ENCODE results near the gene FMNL2. TPM values are rescaled to one million over a fixed set of nuclear protein-coding genes. Genes with fewer than 3 reads are reported as not detected.

FMNL2 gene
- total RNA-seq, 4 donors from 2014 or later, result 5.8 to 19.8 (median 16.9) TPM

GRCh38 chr2:152542337-152542994 is 207.5 kb downstream of the FMNL2 start:
- Histone ChIP-seq H3K27ac (no peak overlapping the region), H3K27me3 (no peaks in the 10 kb centered on the region), H3K4me3 (no peak overlapping the region), H3K36me3 (no peaks in the 10 kb centered on the region), H3K4me1 (peaks cover 0 to 12% (median 0%) of the 10 kb centered on the region in 3 donors), H3K9me3 (no peaks in the 10 kb centered on the region)
- TF ChIP-seq POLR2A (IDR thresholded peaks at IDR 0.05) (no peak), CTCF (IDR thresholded peaks at IDR 0.05) (no peak)
- intact Hi-C loops (cut with DNase I), result no loop called here
- DNase-seq, result no peak
- 67 to 69% methylated on average over 4 of the region's 4 CpGs for WGBS, 2 donors

GRCh38 chr2:152542995-152543481 is 208.1 kb downstream of the FMNL2 start:
- Histone ChIP-seq H3K36me3 (no peaks in the 10 kb centered on the region), H3K27ac (peak overlapping the region in 2 of 4 donors; percentile 4 to 12), H3K27me3 (peaks cover 0 to 5% (median 0%) of the 10 kb centered on the region in 4 donors), H3K4me3 (no peak overlapping the region), H3K4me1 (peaks cover 0 to 12% (median 0%) of the 10 kb centered on the region in 3 donors), H3K9me3 (no peaks in the 10 kb centered on the region)
- no peak for TF ChIP-seq CTCF (IDR thresholded peaks at IDR 0.05)
- TF ChIP-seq POLR2A (IDR thresholded peaks at IDR 0.05), result no peak
- intact Hi-C loops (cut with DNase I), result no loop called here
- DNase-seq, result no peak
- 38 to 55% methylated on average over 3 to 4 of the region's 4 CpGs for WGBS, 2 donors

- intact Hi-C loops (cut with DNase I), result no loop called here
- 89% methylated on average over 4 of the region's 4 CpGs for WGBS, 2 donors
- no peaks in the 10 kb centered on the region for H3K9me3 ChIP-seq
- no peaks in the 10 kb centered on the region for H3K36me3 ChIP-seq
- H3K4me1 ChIP-seq, result peaks cover 0 to 12% (median 0%) of the 10 kb centered on the region in 3 donors
- H3K4me3 ChIP-seq, result no peak overlapping the region
- no peak for DNase-seq
- no peak overlapping the region for H3K27ac ChIP-seq
- TF ChIP-seq CTCF (IDR thresholded peaks at IDR 0.05) (no peak), POLR2A (IDR thresholded peaks at IDR 0.05) (no peak)
- peaks cover 0 to 7% (median 0%) of the 10 kb centered on the region in 4 donors for H3K27me3 ChIP-seq
Observed at GRCh38 chr2:152543717-152544116, 208.7 kb downstream of the FMNL2 start.

GRCh38 chr2:152544638-152545037 is 209.7 kb downstream of the FMNL2 start:
- no peak overlapping the region for H3K27ac ChIP-seq
- peaks cover 0 to 12% (median 0%) of the 10 kb centered on the region in 3 donors for H3K4me1 ChIP-seq
- intact Hi-C loops (cut with DNase I), result no loop called here
- DNase-seq, result no peak
- no peaks in the 10 kb centered on the region for H3K36me3 ChIP-seq
- TF ChIP-seq POLR2A (IDR thresholded peaks at IDR 0.05), result no peak
- peaks cover 0 to 7% (median 0%) of the 10 kb centered on the region in 4 donors for H3K27me3 ChIP-seq
- no peaks in the 10 kb centered on the region for H3K9me3 ChIP-seq
- 61 to 85% methylated on average over 2 of the region's 2 CpGs for WGBS, 2 donors
- no peak overlapping the region for H3K4me3 ChIP-seq

GRCh38 chr2:152546230-152546837 is 211.4 kb downstream of the FMNL2 start:
- no peaks in the 10 kb centered on the region for H3K9me3 ChIP-seq
- TF ChIP-seq POLR2A (IDR thresholded peaks at IDR 0.05), result no peak
- TF ChIP-seq CTCF (IDR thresholded peaks at IDR 0.05), result no peak
- H3K27me3 ChIP-seq, result peaks cover 0 to 7% (median 0%) of the 10 kb centered on the region in 4 donors
- intact Hi-C loops (cut with DNase I), result no loop called here
- H3K4me1 ChIP-seq, result peaks cover 0 to 19% (median 0%) of the 10 kb centered on the region in 3 donors
- no peaks in the 10 kb centered on the region for H3K36me3 ChIP-seq
- 74 to 75% methylated on average over 7 to 8 of the region's 8 CpGs for WGBS, 2 donors
- H3K27ac ChIP-seq, result no peak overlapping the region
- H3K4me3 ChIP-seq, result no peak overlapping the region
- no peak for DNase-seq

All from esophagus squamous epithelium (tissue), 5 donors.